Testis (tissue), 3 donors: ENCODE data around the gene RASAL1. TPM values are rescaled to one million over a fixed set of nuclear protein-coding genes. Genes with fewer than 3 reads are reported as not detected.

ENCODE experiments used
- DNase-seq: peaks from one replicate; pipeline ENCODE4 v3.0.0-alpha.2; 2019
- H3K27ac ChIP-seq, 2 donors: fragments of 200-600 bp; sonication (generic); one replicate each; pipeline ENCODE4 v1.5.1; 2019
- H3K27me3 ChIP-seq: fragments of 200-600 bp; sonication (generic); one replicate; pipeline ENCODE4 v1.5.1; 2019
- H3K36me3 ChIP-seq: fragments of 200-600 bp; sonication (generic); one replicate; pipeline ENCODE4 v1.5.1; 2017; ENCODE audit warnings: low read depth; ENCODE audit errors: missing control alignments
- H3K4me1 ChIP-seq: fragments of 200-600 bp; sonication (generic); one replicate; pipeline ENCODE4 v1.5.1; 2019
- H3K4me3 ChIP-seq, 2 donors: fragments of 200-600 bp; sonication (generic); one replicate each; pipeline ENCODE4 v1.5.1; 2017 to 2019
- H3K9me3 ChIP-seq: fragments of 200-600 bp; sonication (generic); one replicate; pipeline ENCODE4 v1.5.1; 2017
- POLR2A ChIP-seq: fragments of 450-650 bp; IDR thresholded peaks from one replicate; pipeline ENCODE4 v1.6.1; 2017; ENCODE audit warnings: antibody characterized with exemption, mild to moderate bottlenecking, moderate library complexity
- WGBS, 2 donors: methylation state at CpG; one replicate each; pipeline ENCODE4 v1.1.5; 2018; 5-methylcytosine and 5-hydroxymethylcytosine counted together
- intact Hi-C: fragments of 100-400 bp; cut with DNase I; formaldehyde crosslinking; loops from one replicate; pipeline ENCODE4 v1.15.1; 2023; ENCODE audit warnings: low total_unique reads
- polyA plus RNA-seq: library from polyadenylated mRNA; stranded (reverse); fragments of 350-450 nt; fragmentation: Illumina TruSeq; extraction: RNeasy Lipid Tissue Mini Kit (QIAGEN cat#74804); gene quantifications from one replicate; pipeline ENCODE4 v1.2.3, GENCODE V29; 2014; ENCODE audit warnings: low read depth, low replicate concordance; ENCODE audit not compliant: insufficient read depth
- total RNA-seq, 2 donors: library from RNA; depleted of rRNA; stranded (reverse); fragments of >200 nt; gene quantifications; one replicate each; pipeline ENCODE4 v1.2.3, GENCODE V29; 2016
- TF ChIP-seq, protein P1 (sequence below), 3 experiments: fragments of 450-650 bp in 2 of 3; fragments of 200-600 bp in 1 of 3; sonication (generic) in 1 of 3; IDR thresholded peaks; one replicate each; pipeline ENCODE4 v1.5.1; 2016 to 2019; ENCODE audit warnings: antibody characterized with exemption in 3 of 3, mild to moderate bottlenecking in 2 of 3, moderate library complexity in 1 of 3

RASAL1 gene
- total and polyA plus RNA-seq, 3 donors from 2014 or later, result 5.0 to 20.1 (median 18.2) TPM

DNA sequence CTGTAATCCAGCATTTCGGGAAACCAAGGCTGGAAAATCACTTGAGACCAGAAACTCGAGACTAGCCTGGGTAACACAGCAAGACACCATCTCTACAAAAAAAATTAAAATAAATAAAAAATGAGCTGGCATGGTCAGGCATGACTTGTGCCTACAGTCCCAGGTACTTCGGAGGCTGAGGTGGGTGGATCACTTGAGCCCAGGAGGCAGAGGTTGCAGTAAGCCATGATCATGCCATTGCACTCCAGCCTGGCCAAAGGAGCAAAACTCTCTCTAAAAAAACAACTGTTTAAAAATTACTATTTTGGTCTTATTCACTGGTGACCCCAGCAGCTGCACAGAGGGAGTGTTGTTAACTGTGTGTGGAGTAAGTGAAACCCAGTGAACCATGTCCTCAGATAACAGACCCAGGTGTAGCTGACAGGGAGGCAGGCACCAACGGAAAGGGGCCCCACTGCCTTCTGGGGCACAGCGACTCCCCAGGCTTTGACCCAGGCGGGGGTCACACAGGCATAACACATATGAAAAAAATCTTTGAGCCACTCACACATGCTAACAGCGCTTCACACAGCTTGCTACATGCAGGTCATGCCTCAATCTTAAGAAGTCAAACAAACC lies 37.6 kb upstream of the RASAL1 start:
- H3K27ac ChIP-seq, result no peak overlapping the region
- DNase-seq, result no peak
- no peaks in the 10 kb centered on the region for H3K27me3 ChIP-seq
- no peak for TF ChIP-seq POLR2A
- TF ChIP-seq, protein P1, sequence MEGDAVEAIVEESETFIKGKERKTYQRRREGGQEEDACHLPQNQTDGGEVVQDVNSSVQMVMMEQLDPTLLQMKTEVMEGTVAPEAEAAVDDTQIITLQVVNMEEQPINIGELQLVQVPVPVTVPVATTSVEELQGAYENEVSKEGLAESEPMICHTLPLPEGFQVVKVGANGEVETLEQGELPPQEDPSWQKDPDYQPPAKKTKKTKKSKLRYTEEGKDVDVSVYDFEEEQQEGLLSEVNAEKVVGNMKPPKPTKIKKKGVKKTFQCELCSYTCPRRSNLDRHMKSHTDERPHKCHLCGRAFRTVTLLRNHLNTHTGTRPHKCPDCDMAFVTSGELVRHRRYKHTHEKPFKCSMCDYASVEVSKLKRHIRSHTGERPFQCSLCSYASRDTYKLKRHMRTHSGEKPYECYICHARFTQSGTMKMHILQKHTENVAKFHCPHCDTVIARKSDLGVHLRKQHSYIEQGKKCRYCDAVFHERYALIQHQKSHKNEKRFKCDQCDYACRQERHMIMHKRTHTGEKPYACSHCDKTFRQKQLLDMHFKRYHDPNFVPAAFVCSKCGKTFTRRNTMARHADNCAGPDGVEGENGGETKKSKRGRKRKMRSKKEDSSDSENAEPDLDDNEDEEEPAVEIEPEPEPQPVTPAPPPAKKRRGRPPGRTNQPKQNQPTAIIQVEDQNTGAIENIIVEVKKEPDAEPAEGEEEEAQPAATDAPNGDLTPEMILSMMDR (IDR thresholded peaks at IDR 0.05), result no peak
- no peaks in the 10 kb centered on the region for H3K36me3 ChIP-seq
- 81% methylated on average over 7 of the region's 7 CpGs for WGBS, 2 donors
- intact Hi-C loops, result no loop called here
- H3K4me1 ChIP-seq, result peaks cover 11% of the 10 kb centered on the region
- no peaks in the 10 kb centered on the region for H3K9me3 ChIP-seq
- H3K4me3 ChIP-seq, result no peak overlapping the region

- WGBS, 2 donors, result 80 to 89% methylated on average over 12 to 20 of the region's 20 CpGs
- Histone ChIP-seq H3K9me3 (no peaks in the 10 kb centered on the region), H3K4me1 (peaks cover 18% of the 10 kb centered on the region), H3K27ac (no peak overlapping the region), H3K36me3 (no peaks in the 10 kb centered on the region), H3K4me3 (no peak overlapping the region), H3K27me3 (no peaks in the 10 kb centered on the region)
- no peak for DNase-seq
- intact Hi-C loops, result no loop called here
- TF ChIP-seq POLR2A, result no peak
- TF ChIP-seq, protein P1 (IDR thresholded peaks at IDR 0.05), result no peak
These were observed 36.6 kb upstream of the RASAL1 start for GRCh38 chr12:113172185-113172584.

DNA sequence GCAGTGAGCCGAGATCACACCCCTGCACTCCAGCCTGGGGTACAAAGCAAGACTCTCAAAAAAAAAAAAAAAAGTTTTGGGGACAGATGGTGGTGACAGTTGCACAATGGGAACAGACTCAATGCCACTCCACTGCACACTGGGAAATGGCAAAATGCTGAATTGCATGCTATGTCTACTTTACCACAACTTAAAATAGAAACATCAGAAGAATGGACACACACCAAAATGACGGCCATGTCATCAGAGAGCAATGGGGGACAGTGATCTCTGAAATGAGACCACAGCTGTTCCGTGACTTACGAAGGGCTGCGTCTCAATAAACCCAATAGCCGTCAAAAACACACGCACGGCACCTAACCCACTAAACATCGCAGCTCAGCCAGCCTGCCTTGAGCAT lies 36.0 kb upstream of the RASAL1 start:
- no peak for DNase-seq
- H3K4me1 ChIP-seq, result peaks cover 18% of the 10 kb centered on the region
- H3K9me3 ChIP-seq, result no peaks in the 10 kb centered on the region
- TF ChIP-seq, protein P1 (IDR thresholded peaks at IDR 0.05), result no peak
- no peak for TF ChIP-seq POLR2A
- no peak overlapping the region for H3K4me3 ChIP-seq
- no peaks in the 10 kb centered on the region for H3K36me3 ChIP-seq
- intact Hi-C loops, result no loop called here
- WGBS, 2 donors, result 98 to 99% methylated on average over 9 of the region's 9 CpGs
- no peaks in the 10 kb centered on the region for H3K27me3 ChIP-seq
- no peak overlapping the region for H3K27ac ChIP-seq

- intact Hi-C loops, result no loop called here
- H3K9me3 ChIP-seq, result no peaks in the 10 kb centered on the region
- no peak overlapping the region for H3K27ac ChIP-seq
- no peaks in the 10 kb centered on the region for H3K36me3 ChIP-seq
- no peak for DNase-seq
- 95 to 98% methylated on average over 4 of the region's 4 CpGs for WGBS, 2 donors
- TF ChIP-seq, protein P1 (IDR thresholded peaks at IDR 0.05), result no peak
- TF ChIP-seq POLR2A, result no peak
- H3K4me1 ChIP-seq, result peaks cover 18% of the 10 kb centered on the region
- no peaks in the 10 kb centered on the region for H3K27me3 ChIP-seq
- H3K4me3 ChIP-seq, result no peak overlapping the region
These were observed 35.4 kb upstream of the RASAL1 start for GRCh38 chr12:113170926-113171325.

DNA sequence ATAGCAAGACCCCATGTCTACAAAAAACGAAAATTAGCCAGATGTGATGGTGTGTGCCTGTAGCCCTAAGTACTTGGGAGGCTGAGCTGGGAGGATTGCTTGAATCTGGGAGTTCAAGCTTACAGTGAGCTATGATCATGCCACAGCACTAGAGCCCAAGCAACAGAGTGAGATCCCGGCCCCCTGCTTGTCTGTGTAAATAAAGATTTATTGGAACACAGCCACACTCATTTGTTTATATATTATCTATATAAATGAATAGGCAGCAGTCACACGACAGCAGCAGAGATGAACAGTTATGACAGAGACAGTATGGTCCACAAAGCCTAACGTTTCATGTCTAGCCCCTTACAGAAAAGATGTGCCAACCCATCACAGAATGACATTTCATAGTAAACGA lies 34.9 kb upstream of the RASAL1 start:
- intact Hi-C loops, result no loop called here

More for the DNA sequence above, 34.9 kb upstream of the RASAL1 start:
- Histone ChIP-seq H3K36me3 (no peaks in the 10 kb centered on the region), H3K27me3 (no peaks in the 10 kb centered on the region), H3K27ac (no peak overlapping the region), H3K4me3 (no peak overlapping the region), H3K4me1 (peaks cover 18% of the 10 kb centered on the region), H3K9me3 (no peaks in the 10 kb centered on the region)
- no peak for DNase-seq
- 92 to 95% methylated on average over 5 of the region's 5 CpGs for WGBS, 2 donors
- TF ChIP-seq, protein P1 (IDR thresholded peaks at IDR 0.05), result no peak
- no peak for TF ChIP-seq POLR2A
